Parathyroid adenoma (tissue), 2 donors: ENCODE data around the gene CALCOCO1.

Experiments
- H2AFZ ChIP-seq: fragments of 300-600 bp; sonication (generic); one replicate; pipeline ENCODE4 v1.7.0; 2017; ENCODE audit warnings: antibody characterized with exemption, mild to moderate bottlenecking
- H3K27ac ChIP-seq: fragments of 300-600 bp; sonication (generic); one replicate; pipeline ENCODE4 v1.7.0; 2017
- H3K27me3 ChIP-seq: fragments of 300-600 bp; sonication (generic); one replicate; pipeline ENCODE4 v1.7.0; 2017; ENCODE audit warnings: low read length; ENCODE audit not compliant: control insufficient read depth, insufficient read depth
- H3K36me3 ChIP-seq: fragments of 300-600 bp; sonication (generic); one replicate; pipeline ENCODE4 v1.7.0; 2017; ENCODE audit warnings: low read length; ENCODE audit not compliant: control insufficient read depth, insufficient read depth
- H3K4me1 ChIP-seq: fragments of 300-600 bp; sonication (generic); one replicate; pipeline ENCODE4 v1.7.0; 2017; ENCODE audit warnings: control low read depth
- H3K4me2 ChIP-seq: fragments of 300-600 bp; sonication (generic); one replicate; pipeline ENCODE4 v1.7.0; 2017; ENCODE audit warnings: low read length
- H3K4me3 ChIP-seq: fragments of 300-600 bp; sonication (generic); one replicate; pipeline ENCODE4 v1.7.0; 2017; ENCODE audit warnings: low read depth, low read length
- H3K79me2 ChIP-seq: fragments of 300-600 bp; sonication (generic); one replicate; pipeline ENCODE4 v1.7.0; 2017; ENCODE audit warnings: control low read depth
- H3K9ac ChIP-seq: fragments of 300-600 bp; sonication (generic); one replicate; pipeline ENCODE4 v1.7.0; 2017; ENCODE audit warnings: mild to moderate bottlenecking
- H3K9me3 ChIP-seq: fragments of 300-600 bp; sonication (generic); one replicate; pipeline ENCODE4 v1.7.0; 2017; ENCODE audit warnings: low read length; ENCODE audit not compliant: control insufficient read depth
- CTCF ChIP-seq: fragments of 300-600 bp; sonication (generic); IDR thresholded peaks from one replicate; pipeline ENCODE4 v1.7.0; 2017; ENCODE audit warnings: antibody characterized with exemption, mild to moderate bottlenecking
- donor health status: primary hyperparathyroidism.

CALCOCO1 gene

GRCh38 chr12:53714004-53714403 lies 13.2 kb downstream of the CALCOCO1 start:
- Histone ChIP-seq H3K27me3 (no peaks in the 10 kb centered on the region), H3K4me3 (no peak overlapping the region), H3K79me2 (no peaks in the 10 kb centered on the region), H3K9ac (no peak overlapping the region), H2AFZ (no peak overlapping the region), H3K27ac (no peak overlapping the region), H3K4me1 (no peaks in the 10 kb centered on the region), H3K36me3 (no peaks in the 10 kb centered on the region), H3K4me2 (no peak overlapping the region), H3K9me3 (no peaks in the 10 kb centered on the region)
- TF ChIP-seq CTCF = no peak

- Histone ChIP-seq H3K36me3 (no peaks in the 10 kb centered on the region), H3K4me2 (no peak overlapping the region), H3K9ac (no peak overlapping the region), H3K27ac (no peak overlapping the region), H3K4me3 (no peak overlapping the region), H3K4me1 (no peaks in the 10 kb centered on the region), H2AFZ (no peak overlapping the region), H3K27me3 (no peaks in the 10 kb centered on the region), H3K9me3 (no peaks in the 10 kb centered on the region), H3K79me2 (no peaks in the 10 kb centered on the region)
- no peak for TF ChIP-seq CTCF
Measured at GRCh38 chr12:53713516-53713915, 13.7 kb downstream of the CALCOCO1 start.

GRCh38 chr12:53712059-53712643 lies 15.1 kb downstream of the CALCOCO1 start:
- Histone ChIP-seq H3K4me1 (no peaks in the 10 kb centered on the region), H3K79me2 (no peaks in the 10 kb centered on the region), H3K4me3 (no peak overlapping the region), H3K27me3 (no peaks in the 10 kb centered on the region), H3K4me2 (no peak overlapping the region), H3K36me3 (no peaks in the 10 kb centered on the region), H3K9me3 (no peaks in the 10 kb centered on the region), H2AFZ (no peak overlapping the region), H3K9ac (no peak overlapping the region), H3K27ac (no peak overlapping the region)
- no peak for TF ChIP-seq CTCF

- no peak overlapping the region for H3K4me2 ChIP-seq
- no peak overlapping the region for H3K27ac ChIP-seq
- no peaks in the 10 kb centered on the region for H3K9me3 ChIP-seq
- no peaks in the 10 kb centered on the region for H3K79me2 ChIP-seq
- no peaks in the 10 kb centered on the region for H3K36me3 ChIP-seq
- no peaks in the 10 kb centered on the region for H3K4me1 ChIP-seq
- H3K27me3 ChIP-seq = no peaks in the 10 kb centered on the region
- H3K4me3 ChIP-seq = no peak overlapping the region
- TF ChIP-seq CTCF = no peak
- no peak overlapping the region for H3K9ac ChIP-seq
- H2AFZ ChIP-seq = no peak overlapping the region
Measured at GRCh38 chr12:53710091-53710490, 17.2 kb downstream of the CALCOCO1 start.

- Histone ChIP-seq H3K4me2 (no peak overlapping the region), H3K4me1 (no peaks in the 10 kb centered on the region), H3K79me2 (no peaks in the 10 kb centered on the region), H3K27ac (no peak overlapping the region), H2AFZ (no peak overlapping the region), H3K27me3 (no peaks in the 10 kb centered on the region), H3K4me3 (no peak overlapping the region), H3K9ac (no peak overlapping the region), H3K36me3 (no peaks in the 10 kb centered on the region), H3K9me3 (no peaks in the 10 kb centered on the region)
- TF ChIP-seq CTCF = no peak
Measured at GRCh38 chr12:53709671-53710070, 17.6 kb downstream of the CALCOCO1 start.
